Smooth muscle cell (in vitro differentiated cells): ENCODE data around the gene IFITM1. TPM values are rescaled to one million over a fixed set of nuclear protein-coding genes. Genes with fewer than 3 reads are reported as not detected.

Experiments used
- DNase-seq: peaks from one replicate; lab custom pipeline; 2025; ENCODE audit not compliant: unreplicated experiment; lab: John Stamatoyannopoulos, UW
- H2AFZ ChIP-seq: fragments of 200-600 bp; sonication (generic); 2 replicates; pipeline ENCODE4 v1.6.0; 2016; ENCODE audit warnings: antibody characterized with exemption, low read depth, mild to moderate bottlenecking
- H3F3A ChIP-seq: fragments of 200-600 bp; sonication (generic); 2 replicates; pipeline ENCODE4 v1.6.0; 2017; ENCODE audit warnings: antibody characterized with exemption, low read depth
- H3K27ac ChIP-seq: fragments of 200-600 bp; sonication (generic); 2 replicates; pipeline ENCODE4 v1.5.1; 2016; ENCODE audit warnings: low read depth, mild to moderate bottlenecking
- H3K27me3 ChIP-seq: fragments of 200-600 bp; sonication (generic); 2 replicates; pipeline ENCODE4 v1.6.1; 2016; ENCODE audit warnings: low read depth, mild to moderate bottlenecking
- H3K36me3 ChIP-seq: fragments of 200-600 bp; sonication (generic); 2 replicates; pipeline ENCODE4 v1.5.1; 2016; ENCODE audit warnings: low read depth
- H3K4me1 ChIP-seq: fragments of 200-600 bp; sonication (generic); 2 replicates; pipeline ENCODE4 v1.5.1; 2016; ENCODE audit warnings: low read depth
- H3K4me2 ChIP-seq: fragments of 200-600 bp; sonication (generic); 2 replicates; pipeline ENCODE4 v1.6.0; 2016; ENCODE audit warnings: mild to moderate bottlenecking
- H3K4me3 ChIP-seq: fragments of 200-600 bp; sonication (generic); 2 replicates; pipeline ENCODE4 v1.5.1; 2016; ENCODE audit warnings: mild to moderate bottlenecking
- H3K79me2 ChIP-seq: fragments of 200-600 bp; sonication (generic); 2 replicates; pipeline ENCODE4 v1.6.0; 2016; ENCODE audit warnings: low read depth, mild to moderate bottlenecking
- H3K9ac ChIP-seq: fragments of 200-600 bp; sonication (generic); 2 replicates; pipeline ENCODE4 v1.6.0; 2016; ENCODE audit warnings: low read depth
- H3K9me3 ChIP-seq: fragments of 200-600 bp; sonication (generic); replicated peaks from 2 replicates; pipeline ENCODE4 v1.5.1; 2016; ENCODE audit warnings: low read depth
- H4K20me1 ChIP-seq: fragments of 200-600 bp; sonication (generic); 2 replicates; pipeline ENCODE4 v1.6.0; 2016; ENCODE audit warnings: low read depth
- CTCF ChIP-seq: fragments of 200-600 bp; sonication (generic); IDR thresholded peaks from 2 replicates; pipeline ENCODE4 v1.5.1; 2017; ENCODE audit warnings: borderline replicate concordance, mild to moderate bottlenecking, antibody characterized with exemption; ENCODE audit not compliant: insufficient read depth, poor library complexity, severe bottlenecking
- WGBS: methylation state at CpG from one replicate; pipeline ENCODE4 v1.1.7; 2016; ENCODE audit warnings: low lambda C conversion rate; 5-methylcytosine and 5-hydroxymethylcytosine counted together
- polyA plus RNA-seq: library from polyadenylated mRNA; unstranded; fragments of >200 nt; fragmentation: Nextera tagmentation; extraction: Ambion mirVana; gene quantifications from 2 replicates; pipeline ENCODE4 v1.2.1, GENCODE V29; 2016
- total RNA-seq: library from RNA; depleted of rRNA; stranded (reverse); fragments of >200 nt; gene quantifications from 2 replicates; pipeline ENCODE4 v1.2.3, GENCODE V29; 2014

IFITM1 gene
- total and polyA plus RNA-seq, 2 experiments from 2014 or later = 355 to 726 TPM

- Histone ChIP-seq H3K27me3 (no peaks in the 10 kb centered on the region), H3K4me2 (no peak overlapping the region), H3K9ac (no peak overlapping the region), H3K4me1 (peaks cover 6% of the 10 kb centered on the region), H4K20me1 (no peaks in the 10 kb centered on the region), H3K79me2 (no peaks in the 10 kb centered on the region), H2AFZ (no peak overlapping the region), H3K4me3 (no peak overlapping the region), H3F3A (no peaks in the 10 kb centered on the region), H3K9me3 (no peaks in the 10 kb centered on the region), H3K36me3 (no peaks in the 10 kb centered on the region), H3K27ac (no peak overlapping the region)
- TF ChIP-seq CTCF = no peak
- WGBS = 97% methylated on average over 17 of the region's 18 CpGs
- DNase-seq = no peak
Measured at GRCh38 chr11:293271-293851, 20.5 kb upstream of the IFITM1 start.

GRCh38 chr11:293852-294661 is 19.8 kb upstream of the IFITM1 start:
- H3K4me3 ChIP-seq = no peak overlapping the region
- H4K20me1 ChIP-seq = no peaks in the 10 kb centered on the region
- 97% methylated on average over 27 of the region's 27 CpGs for WGBS
- H3K9me3 ChIP-seq = no peaks in the 10 kb centered on the region
- no peaks in the 10 kb centered on the region for H3F3A ChIP-seq
- H3K79me2 ChIP-seq = no peaks in the 10 kb centered on the region
- no peak overlapping the region for H3K9ac ChIP-seq
- H3K36me3 ChIP-seq = no peaks in the 10 kb centered on the region
- H3K4me2 ChIP-seq = no peak overlapping the region
- TF ChIP-seq CTCF = no peak
- H3K27me3 ChIP-seq = no peaks in the 10 kb centered on the region
- H3K27ac ChIP-seq = no peak overlapping the region
- DNase-seq = no peak
- no peak overlapping the region for H2AFZ ChIP-seq
- H3K4me1 ChIP-seq = peaks cover 6% of the 10 kb centered on the region

DNA sequence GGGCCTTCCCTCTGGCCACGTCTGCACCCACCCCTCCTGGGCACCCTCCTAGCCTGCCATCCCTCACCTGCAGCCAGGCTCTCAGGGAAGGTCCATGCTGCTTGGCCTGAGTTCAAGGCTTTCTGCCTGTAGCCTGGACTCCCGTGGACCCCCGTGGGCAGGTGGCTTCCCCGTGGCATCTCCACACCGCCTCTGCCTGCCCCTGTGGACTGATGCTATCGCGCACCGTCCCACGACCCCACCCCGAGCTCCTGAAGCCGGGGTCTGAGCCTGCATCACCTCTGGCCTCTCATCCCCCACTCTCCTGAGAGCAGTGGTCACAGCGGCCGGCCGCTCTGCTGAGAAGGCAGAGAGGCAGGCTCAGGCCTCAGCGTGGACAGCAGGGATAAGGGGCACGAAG is 19.1 kb upstream of the IFITM1 start:
- Histone ChIP-seq H3K4me1 (peaks cover under 1% of the 10 kb centered on the region), H3K9me3 (no peaks in the 10 kb centered on the region), H3K27ac (no peak overlapping the region), H3K79me2 (no peaks in the 10 kb centered on the region), H3K27me3 (no peaks in the 10 kb centered on the region), H3K4me3 (no peak overlapping the region), H3K4me2 (no peak overlapping the region), H3K9ac (no peak overlapping the region), H3K36me3 (no peaks in the 10 kb centered on the region), H2AFZ (no peak overlapping the region), H3F3A (no peaks in the 10 kb centered on the region), H4K20me1 (no peaks in the 10 kb centered on the region)
- 93% methylated on average over 14 of the region's 16 CpGs for WGBS
- no peak for DNase-seq
- no peak for TF ChIP-seq CTCF
